PC-3 (cell line): ENCODE data around the gene PRKN. TPM values are rescaled to one million over a fixed set of nuclear protein-coding genes. Genes with fewer than 3 reads are reported as not detected.
A peak's percentile ranks its signal among the peaks of the same experiment; 100 is the strongest.

Experiments
- ATAC-seq: fragments of 200-7000 bp; cut with Tn5 transposase; 2 replicates; pipeline ENCODE4 v1.9.1; 2020; ENCODE audit warnings: mild to moderate bottlenecking, moderate library complexity
- BruUV-seq: library from RNA; stranded (reverse); fragments of 400-500 nt; replicated peaks from 2 replicates; lab custom pipeline; 2021; lab: Mats Ljungman, UMichigan
- CTCF ChIA-PET: fragments of 300-600 bp; sonication (Branson Sonifier 250); formaldehyde crosslinking; loops from one replicate; lab custom pipeline; 2022; ENCODE audit warnings: antibody characterized with exemption; lab: Charles Lee
- POLR2A ChIA-PET: fragments of 300-600 bp; sonication (Branson Sonifier 250); formaldehyde crosslinking; loops from one replicate; lab custom pipeline; 2022; ENCODE audit warnings: antibody characterized with exemption; ENCODE audit not compliant: unreplicated experiment; lab: Charles Lee
- DNase-seq: peaks from one replicate; pipeline ENCODE4 v3.0.0-alpha.2; 2015
- H2AFZ ChIP-seq: fragments of 300-600 bp; sonication (generic); 2 replicates; pipeline ENCODE4 v1.6.0; 2016; ENCODE audit warnings: antibody characterized with exemption, low read length
- H3F3A ChIP-seq: fragments of 300-600 bp; sonication (generic); one replicate; pipeline ENCODE4 v1.6.0; 2017; ENCODE audit warnings: antibody characterized with exemption, low read length, control low read depth, mild to moderate bottlenecking; ENCODE audit not compliant: unreplicated experiment
- H3K27ac ChIP-seq: fragments of 300-600 bp; sonication (generic); 2 replicates; pipeline ENCODE4 v1.5.1; 2016; ENCODE audit warnings: mild to moderate bottlenecking, low read length
- H3K27me3 ChIP-seq: fragments of 300-600 bp; sonication (generic); 2 replicates; pipeline ENCODE4 v1.6.1; 2016; ENCODE audit warnings: low read length, mixed read lengths
- H3K36me3 ChIP-seq: fragments of 300-600 bp; sonication (generic); 2 replicates; pipeline ENCODE4 v1.6.1; 2016; ENCODE audit warnings: low read depth, mixed run types, low read length, mixed read lengths
- H3K4me1 ChIP-seq: fragments of 300-600 bp; sonication (generic); 2 replicates; pipeline ENCODE4 v1.5.1; 2016; ENCODE audit warnings: low read length; ENCODE audit not compliant: insufficient read depth
- H3K4me2 ChIP-seq: fragments of 300-600 bp; sonication (generic); 2 replicates; pipeline ENCODE4 v1.6.0; 2016; ENCODE audit warnings: low read length
- H3K4me3 ChIP-seq: fragments of 300-600 bp; sonication (generic); 2 replicates; pipeline ENCODE4 v1.5.1; 2016; ENCODE audit warnings: mild to moderate bottlenecking, low read length, mixed read lengths
- H3K79me2 ChIP-seq: fragments of 300-600 bp; sonication (generic); 2 replicates; pipeline ENCODE4 v1.6.1; 2017; ENCODE audit warnings: low read length, mixed read lengths
- H3K9ac ChIP-seq: fragments of 300-600 bp; sonication (generic); 2 replicates; pipeline ENCODE4 v1.6.0; 2016; ENCODE audit warnings: mild to moderate bottlenecking, low read length
- H3K9me2 ChIP-seq: fragments of 300-600 bp; sonication (generic); replicated peaks from 2 replicates; pipeline ENCODE4 v1.6.1; 2016; ENCODE audit warnings: mixed run types, low read length, mixed read lengths
- H3K9me3 ChIP-seq: fragments of 300-600 bp; sonication (generic); 2 replicates; pipeline ENCODE4 v1.6.1; 2016; ENCODE audit warnings: low read length, mixed read lengths
- H4K20me1 ChIP-seq: fragments of 300-600 bp; sonication (generic); 2 replicates; pipeline ENCODE4 v1.6.1; 2016; ENCODE audit warnings: low read length, mixed read lengths
- CTCF ChIP-seq: fragments of 300-600 bp; sonication (generic); conservative IDR thresholded peaks from 2 replicates; pipeline ENCODE4 v1.5.1; 2017; ENCODE audit warnings: antibody characterized with exemption, low read depth, mild to moderate bottlenecking, low read length
- EZH2 ChIP-seq: fragments of 300-600 bp; sonication (generic); IDR thresholded peaks from one replicate; pipeline ENCODE4 v1.6.1; 2017; ENCODE audit warnings: antibody characterized with exemption, mild to moderate bottlenecking, low read length; ENCODE audit not compliant: unreplicated experiment
- EZH2phosphoT487 ChIP-seq: fragments of 300-600 bp; sonication (generic); IDR thresholded peaks from 2 replicates; pipeline ENCODE4 v1.6.1; 2018; ENCODE audit warnings: mild to moderate bottlenecking, antibody characterized with exemption, low read length, borderline replicate concordance
- intact Hi-C: fragments of 100-400 bp; cut with micrococcal nuclease; formaldehyde crosslinking; loops from 2 replicates; pipeline ENCODE4 v1.9.0; 2023
- total RNA-seq: library from RNA; depleted of rRNA; stranded (reverse); fragments of >200 nt; gene quantifications from 2 replicates; pipeline ENCODE4 v1.2.3, GENCODE V29; 2014

The PRKN gene
- total RNA-seq, 1 experiment from 2014 or later, result not detected

GRCh38 chr6:161748535-161749416 lies 978.8 kb downstream of the PRKN start:
- Histone ChIP-seq H3F3A (no peaks in the 10 kb centered on the region), H3K9ac (no peak overlapping the region), H2AFZ (peak overlapping the region; percentile 38; the same call in 1 of the 2 replicates), H3K27ac (no peak overlapping the region), H3K9me2 (no peaks in the 10 kb centered on the region), H3K36me3 (no peaks in the 10 kb centered on the region), H3K27me3 (0 out of 2 replicates have a peak, but pooled peaks cover 2% of the 10 kb centered on the region), H4K20me1 (no peaks in the 10 kb centered on the region), H3K9me3 (no peaks in the 10 kb centered on the region), H3K79me2 (no peaks in the 10 kb centered on the region), H3K4me3 (peak overlapping the region; percentile 31; the same call in 1 of the 2 replicates), H3K4me1 (peaks cover 12% of the 10 kb centered on the region; the same call in 1 of the 2 replicates), H3K4me2 (peak overlapping the region; percentile 66)
- TF ChIP-seq EZH2phosphoT487 (no peak), CTCF (peak; percentile 65)
- ATAC-seq (no peak), DNase-seq (peak; percentile 47)
- intact Hi-C loops, result no loop called here
- ChIA-PET POLR2A (no interaction called here), CTCF (no interaction called here)
- BruUV-seq, result no TSS peak

- POLR2A ChIA-PET, result no interaction called here
- no peaks in the 10 kb centered on the region for H3F3A ChIP-seq
- BruUV-seq, result no TSS peak
- H3K36me3 ChIP-seq, result no peaks in the 10 kb centered on the region
- H3K27me3 ChIP-seq, result 0 out of 2 replicates have a peak, but pooled peaks cover 2% of the 10 kb centered on the region
- no peaks in the 10 kb centered on the region for H3K79me2 ChIP-seq
- TF ChIP-seq CTCF (no peak), EZH2phosphoT487 (no peak), EZH2 (no peak)
- no peaks in the 10 kb centered on the region for H4K20me1 ChIP-seq
- H3K9ac ChIP-seq, result no peak overlapping the region
- H3K4me2 ChIP-seq, result no peak overlapping the region
- intact Hi-C loops, result no loop called here
- no peaks in the 10 kb centered on the region for H3K9me3 ChIP-seq
- DNase-seq (no peak), ATAC-seq (no peak)
- no peak overlapping the region for H3K4me3 ChIP-seq
- peaks cover 12% of the 10 kb centered on the region; the same call in 1 of the 2 replicates for H3K4me1 ChIP-seq
- H2AFZ ChIP-seq, result no peak overlapping the region
- no peak overlapping the region for H3K27ac ChIP-seq
- CTCF ChIA-PET, result no interaction called here
- H3K9me2 ChIP-seq, result no peaks in the 10 kb centered on the region
These were observed 980.1 kb downstream of the PRKN start for GRCh38 chr6:161747506-161747905.
